HS-27A (cell line): ENCODE measurements around the gene FAM9C.
"Not testable (repeated sequence)": the region's sequence is repeated elsewhere in the genome, so short reads cannot be mapped to it uniquely, and the experiment has no call there.

ENCODE experiments used
- DNase-seq: peaks from one replicate; pipeline ENCODE4 v3.0.0-alpha.2; 2012; ENCODE audit warnings: low read depth, missing footprints

The FAM9C gene

GRCh38 chrX:13043138-13043537, 1.3 kb downstream of the FAM9C start:
- no peak for DNase-seq

- no peak for DNase-seq
Observed at GRCh38 chrX:13036896-13037295, 7.5 kb downstream of the FAM9C start.

GRCh38 chrX:13033193-13033592, 11.2 kb downstream of the FAM9C start:
- DNase-seq = no peak

- DNase-seq = no peak
Observed at GRCh38 chrX:13029887-13030771, 14.3 kb downstream of the FAM9C start.

GRCh38 chrX:13029637-13029886, 14.9 kb downstream of the FAM9C start:
- no peak for DNase-seq

- DNase-seq = no peak
Observed at GRCh38 chrX:13028871-13029636, 15.4 kb downstream of the FAM9C start.

- no peak for DNase-seq
Observed at GRCh38 chrX:13026877-13027652, 17.4 kb downstream of the FAM9C start.

- DNase-seq = no peak
Observed at GRCh38 chrX:13024986-13025385, 19.4 kb downstream of the FAM9C start.

GRCh38 chrX:13023979-13024378, 20.4 kb downstream of the FAM9C start:
- DNase-seq = no peak

- no peak for DNase-seq
Observed at GRCh38 chrX:13023567-13023966, 20.9 kb downstream of the FAM9C start.

- no peak for DNase-seq
Observed at GRCh38 chrX:13022926-13023325, 21.5 kb downstream of the FAM9C start.

- not testable (repeated sequence) for DNase-seq
Observed at GRCh38 chrX:13016731-13017130, 27.7 kb downstream of the FAM9C start.

GRCh38 chrX:13015536-13016236, 28.7 kb downstream of the FAM9C start:
- DNase-seq = no peak

GRCh38 chrX:13014111-13015096, 30.0 kb downstream of the FAM9C start:
- DNase-seq = no peak

- no peak for DNase-seq
Observed at GRCh38 chrX:13013363-13014110, 30.9 kb downstream of the FAM9C start.

- DNase-seq = no peak
Observed at GRCh38 chrX:13010546-13010945, 33.9 kb downstream of the FAM9C start.

GRCh38 chrX:13009844-13010243, 34.6 kb downstream of the FAM9C start:
- no peak for DNase-seq

- DNase-seq = no peak
Observed at GRCh38 chrX:13009273-13009672, 35.1 kb downstream of the FAM9C start.

- no peak for DNase-seq
Observed at GRCh38 chrX:13008851-13009250, 35.6 kb downstream of the FAM9C start.

- DNase-seq = no peak
Observed at GRCh38 chrX:13008189-13008533, 36.3 kb downstream of the FAM9C start.
